Smooth muscle cell (in vitro differentiated cells): ENCODE data around the gene TMEM117. TPM values are rescaled to one million over a fixed set of nuclear protein-coding genes. Genes with fewer than 3 reads are reported as not detected.

Experiments
- DNase-seq: peaks from one replicate; lab custom pipeline; 2025; ENCODE audit not compliant: unreplicated experiment; lab: John Stamatoyannopoulos, UW
- H2AFZ ChIP-seq: fragments of 200-600 bp; sonication (generic); 2 replicates; pipeline ENCODE4 v1.6.0; 2016; ENCODE audit warnings: antibody characterized with exemption, low read depth, mild to moderate bottlenecking
- H3F3A ChIP-seq: fragments of 200-600 bp; sonication (generic); 2 replicates; pipeline ENCODE4 v1.6.0; 2017; ENCODE audit warnings: antibody characterized with exemption, low read depth
- H3K27ac ChIP-seq: fragments of 200-600 bp; sonication (generic); 2 replicates; pipeline ENCODE4 v1.5.1; 2016; ENCODE audit warnings: low read depth, mild to moderate bottlenecking
- H3K27me3 ChIP-seq: fragments of 200-600 bp; sonication (generic); 2 replicates; pipeline ENCODE4 v1.6.1; 2016; ENCODE audit warnings: low read depth, mild to moderate bottlenecking
- H3K36me3 ChIP-seq: fragments of 200-600 bp; sonication (generic); 2 replicates; pipeline ENCODE4 v1.5.1; 2016; ENCODE audit warnings: low read depth
- H3K4me1 ChIP-seq: fragments of 200-600 bp; sonication (generic); 2 replicates; pipeline ENCODE4 v1.5.1; 2016; ENCODE audit warnings: low read depth
- H3K4me2 ChIP-seq: fragments of 200-600 bp; sonication (generic); 2 replicates; pipeline ENCODE4 v1.6.0; 2016; ENCODE audit warnings: mild to moderate bottlenecking
- H3K4me3 ChIP-seq: fragments of 200-600 bp; sonication (generic); 2 replicates; pipeline ENCODE4 v1.5.1; 2016; ENCODE audit warnings: mild to moderate bottlenecking
- H3K79me2 ChIP-seq: fragments of 200-600 bp; sonication (generic); 2 replicates; pipeline ENCODE4 v1.6.0; 2016; ENCODE audit warnings: low read depth, mild to moderate bottlenecking
- H3K9ac ChIP-seq: fragments of 200-600 bp; sonication (generic); 2 replicates; pipeline ENCODE4 v1.6.0; 2016; ENCODE audit warnings: low read depth
- H3K9me3 ChIP-seq: fragments of 200-600 bp; sonication (generic); replicated peaks from 2 replicates; pipeline ENCODE4 v1.5.1; 2016; ENCODE audit warnings: low read depth
- H4K20me1 ChIP-seq: fragments of 200-600 bp; sonication (generic); 2 replicates; pipeline ENCODE4 v1.6.0; 2016; ENCODE audit warnings: low read depth
- CTCF ChIP-seq: fragments of 200-600 bp; sonication (generic); IDR thresholded peaks from 2 replicates; pipeline ENCODE4 v1.5.1; 2017; ENCODE audit warnings: borderline replicate concordance, mild to moderate bottlenecking, antibody characterized with exemption; ENCODE audit not compliant: insufficient read depth, poor library complexity, severe bottlenecking
- WGBS: methylation state at CpG from one replicate; pipeline ENCODE4 v1.1.7; 2016; ENCODE audit warnings: low lambda C conversion rate; 5-methylcytosine and 5-hydroxymethylcytosine counted together
- polyA plus RNA-seq: library from polyadenylated mRNA; unstranded; fragments of >200 nt; fragmentation: Nextera tagmentation; extraction: Ambion mirVana; gene quantifications from 2 replicates; pipeline ENCODE4 v1.2.1, GENCODE V29; 2016
- total RNA-seq: library from RNA; depleted of rRNA; stranded (reverse); fragments of >200 nt; gene quantifications from 2 replicates; pipeline ENCODE4 v1.2.3, GENCODE V29; 2014

TMEM117 gene
- total and polyA plus RNA-seq, 2 experiments from 2014 or later = 13.0 to 38.9 TPM

- no peaks in the 10 kb centered on the region for H3K4me1 ChIP-seq
Measured at GRCh38 chr12:43979450-43979849, 143.6 kb downstream of the TMEM117 start.

GRCh38 chr12:43980627-43981191 lies 144.8 kb downstream of the TMEM117 start:
- no peaks in the 10 kb centered on the region for H3K27me3 ChIP-seq
- no peak for TF ChIP-seq CTCF
- no peak for DNase-seq
- H4K20me1 ChIP-seq = no peaks in the 10 kb centered on the region
- H2AFZ ChIP-seq = no peak overlapping the region
- 96% methylated on average over 6 of the region's 6 CpGs for WGBS
- no peak overlapping the region for H3K4me3 ChIP-seq
- no peak overlapping the region for H3K9ac ChIP-seq
- H3K4me1 ChIP-seq = no peaks in the 10 kb centered on the region
- H3K27ac ChIP-seq = no peak overlapping the region
- no peaks in the 10 kb centered on the region for H3F3A ChIP-seq
- H3K4me2 ChIP-seq = no peak overlapping the region
- H3K79me2 ChIP-seq = no peaks in the 10 kb centered on the region
- no peaks in the 10 kb centered on the region for H3K36me3 ChIP-seq
- no peaks in the 10 kb centered on the region for H3K9me3 ChIP-seq

More at GRCh38 chr12:43979450-43979849, 143.6 kb downstream of the TMEM117 start:
- no peak overlapping the region for H3K27ac ChIP-seq
- no peaks in the 10 kb centered on the region for H3K9me3 ChIP-seq
- no peaks in the 10 kb centered on the region for H3K79me2 ChIP-seq
- no peaks in the 10 kb centered on the region for H4K20me1 ChIP-seq
- WGBS = 80% methylated on average over 3 of the region's 3 CpGs
- no peak overlapping the region for H3K4me2 ChIP-seq
- no peaks in the 10 kb centered on the region for H3F3A ChIP-seq
- no peak overlapping the region for H3K9ac ChIP-seq
- H2AFZ ChIP-seq = no peak overlapping the region
- no peak overlapping the region for H3K4me3 ChIP-seq
- no peak for TF ChIP-seq CTCF
- H3K36me3 ChIP-seq = no peaks in the 10 kb centered on the region
- H3K27me3 ChIP-seq = no peaks in the 10 kb centered on the region
- no peak for DNase-seq

- no peaks in the 10 kb centered on the region for H3K9me3 ChIP-seq
- TF ChIP-seq CTCF = no peak
- H3K4me2 ChIP-seq = no peak overlapping the region
- no peak overlapping the region for H2AFZ ChIP-seq
- no peak overlapping the region for H3K9ac ChIP-seq
- no peaks in the 10 kb centered on the region for H3F3A ChIP-seq
- no peaks in the 10 kb centered on the region for H4K20me1 ChIP-seq
- H3K36me3 ChIP-seq = no peaks in the 10 kb centered on the region
- no peaks in the 10 kb centered on the region for H3K79me2 ChIP-seq
- H3K27ac ChIP-seq = no peak overlapping the region
- no peaks in the 10 kb centered on the region for H3K4me1 ChIP-seq
- no peak overlapping the region for H3K4me3 ChIP-seq
- no peaks in the 10 kb centered on the region for H3K27me3 ChIP-seq
- no peak for DNase-seq
Measured at GRCh38 chr12:43981726-43982125, 145.8 kb downstream of the TMEM117 start.

GRCh38 chr12:43982544-43982943 lies 146.7 kb downstream of the TMEM117 start:
- H3K9ac ChIP-seq = no peak overlapping the region

More at GRCh38 chr12:43982544-43982943, 146.7 kb downstream of the TMEM117 start:
- Histone ChIP-seq H3K27ac (no peak overlapping the region), H2AFZ (no peak overlapping the region), H4K20me1 (no peaks in the 10 kb centered on the region), H3K27me3 (no peaks in the 10 kb centered on the region), H3K4me3 (no peak overlapping the region), H3F3A (no peaks in the 10 kb centered on the region), H3K4me2 (no peak overlapping the region), H3K79me2 (no peaks in the 10 kb centered on the region), H3K4me1 (no peaks in the 10 kb centered on the region), H3K36me3 (no peaks in the 10 kb centered on the region), H3K9me3 (no peaks in the 10 kb centered on the region)
- TF ChIP-seq CTCF = no peak
- 100% methylated on average over 2 of the region's 2 CpGs for WGBS
- no peak for DNase-seq
